Right forelimb (tissue), 1 donor: ENCODE measurements around the gene AP1S3.
"Not testable (repeated sequence)": the region's sequence is repeated elsewhere in the genome, so short reads cannot be mapped to it uniquely, and the experiment has no call there.

Experiments
- DNase-seq: peaks from one replicate; pipeline ENCODE4 v3.0.0-alpha.2; 2018

Gene AP1S3

DNA sequence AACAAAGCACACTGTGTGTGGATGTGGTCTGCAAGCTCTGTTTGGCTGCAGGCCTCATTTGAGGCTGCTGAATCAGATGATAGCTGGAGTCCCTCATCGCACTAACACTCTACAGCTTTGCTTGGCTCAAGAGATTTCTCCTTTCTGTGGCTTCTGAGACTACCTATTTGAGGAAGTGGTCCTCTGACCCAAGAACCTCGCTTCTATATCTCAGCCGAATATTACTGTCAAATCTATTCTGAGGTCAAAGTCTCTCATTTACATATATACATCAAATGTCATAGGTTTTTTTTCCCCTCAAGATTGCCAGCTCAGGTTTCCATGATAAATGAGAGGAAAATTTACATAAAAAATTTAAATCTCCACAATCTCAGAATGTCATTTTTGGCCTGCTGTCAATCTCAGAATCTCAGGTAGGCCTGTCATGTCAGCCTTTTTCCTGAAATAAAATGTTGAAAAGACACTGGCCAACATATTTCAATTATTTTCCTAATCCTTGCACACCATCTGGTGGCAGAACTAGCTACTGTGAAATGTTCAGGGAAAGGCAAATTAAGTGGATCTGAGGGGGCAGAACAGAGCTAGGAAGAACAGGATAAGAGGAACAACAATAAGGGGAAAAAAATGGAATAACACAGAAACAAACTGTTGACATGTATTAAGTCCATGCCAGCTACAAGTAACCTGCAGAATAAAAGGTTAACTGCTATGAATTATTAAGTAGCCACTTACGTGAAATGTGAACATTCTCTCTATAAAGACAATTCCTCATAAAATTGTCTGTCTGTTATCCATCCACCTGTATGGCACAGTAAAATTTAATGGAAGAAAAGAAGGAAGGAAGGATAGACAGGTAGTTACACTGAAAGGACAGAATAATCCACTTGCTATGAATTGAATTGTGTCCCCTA is 39.3 kb downstream of the AP1S3 start:
- DNase-seq = no peak

DNA sequence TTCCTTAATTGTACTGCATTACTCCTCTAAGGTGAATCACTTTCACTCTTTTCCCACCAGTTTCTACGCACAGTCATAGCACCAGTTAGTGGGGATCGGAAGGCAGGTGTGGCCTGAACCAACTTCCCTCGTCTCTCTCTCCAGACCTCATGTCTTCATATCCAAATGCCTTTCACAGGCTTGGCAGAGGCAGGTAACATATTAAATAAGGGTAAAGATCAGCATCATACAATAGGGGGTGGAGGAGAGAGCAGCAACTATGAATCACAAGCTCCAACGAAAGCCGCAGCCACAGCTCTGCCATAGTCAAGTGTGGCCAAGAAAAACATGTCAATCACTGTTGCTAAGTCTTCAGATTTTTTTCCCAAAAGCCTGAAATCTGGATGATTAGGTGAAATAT is 40.3 kb downstream of the AP1S3 start:
- no peak for DNase-seq

DNA sequence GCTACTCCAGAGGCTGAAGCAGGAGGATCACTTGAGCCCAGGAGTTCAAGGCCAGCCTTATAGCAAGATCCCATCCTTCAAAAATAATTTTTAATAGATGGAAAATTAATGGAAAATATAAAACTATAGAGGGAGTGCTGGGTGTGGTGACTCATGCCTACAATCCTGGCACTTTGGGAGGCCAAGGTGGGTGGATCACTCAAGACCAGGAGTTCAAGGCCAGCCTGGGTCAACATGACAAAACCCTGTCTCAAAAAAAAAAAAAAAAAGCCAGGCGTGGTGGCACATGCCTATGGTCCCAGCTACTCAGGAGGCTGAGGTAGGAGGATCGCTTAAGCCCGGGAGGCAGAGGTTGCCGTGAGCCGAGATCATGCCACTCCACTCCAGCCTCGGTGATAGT is 48.0 kb downstream of the AP1S3 start:
- DNase-seq = no peak

GRCh38 chr2:223788826-223789225 is 48.6 kb downstream of the AP1S3 start:
- DNase-seq = no peak

- DNase-seq = not testable (repeated sequence)
Observed at GRCh38 chr2:223788106-223788505, 49.3 kb downstream of the AP1S3 start.

DNA sequence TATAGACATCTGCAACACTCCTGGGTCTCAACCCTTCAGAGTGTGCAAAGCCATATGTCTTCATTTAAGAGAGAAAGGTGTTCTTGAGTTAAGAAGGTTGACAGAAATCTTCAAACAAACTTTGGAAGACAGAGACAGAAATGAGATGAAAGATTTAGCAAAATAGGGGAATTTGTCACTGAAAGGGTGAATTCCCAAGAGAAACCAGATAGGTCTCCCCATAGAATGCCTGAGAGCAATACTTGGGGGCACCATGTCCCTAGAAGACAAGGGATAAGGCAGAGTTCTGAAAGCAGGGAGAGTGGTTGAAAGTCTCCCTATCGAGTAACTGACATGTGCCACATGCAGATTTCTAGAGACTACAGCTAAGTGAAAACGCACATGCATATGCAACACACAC is 50.0 kb downstream of the AP1S3 start:
- no peak for DNase-seq

DNA sequence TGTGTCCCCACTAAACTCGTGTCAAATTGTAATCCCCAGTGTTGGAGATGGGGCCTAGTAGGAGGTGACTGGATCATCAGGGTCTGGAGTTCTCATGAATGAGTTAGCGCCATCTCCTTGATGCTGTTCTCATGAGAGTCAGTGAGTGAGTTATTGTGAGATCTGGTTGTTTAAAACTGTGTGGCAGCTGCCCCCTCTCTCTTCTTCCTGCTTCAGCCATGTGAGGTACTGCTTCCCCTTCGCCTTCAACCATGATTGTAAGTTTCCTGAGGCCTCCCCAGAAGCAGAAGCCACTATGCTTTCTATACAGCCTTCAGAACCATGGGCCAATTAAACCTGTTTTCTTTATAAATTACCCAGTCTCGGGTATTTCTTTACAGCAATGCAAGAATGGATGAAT is 50.4 kb downstream of the AP1S3 start:
- DNase-seq = no peak

DNA sequence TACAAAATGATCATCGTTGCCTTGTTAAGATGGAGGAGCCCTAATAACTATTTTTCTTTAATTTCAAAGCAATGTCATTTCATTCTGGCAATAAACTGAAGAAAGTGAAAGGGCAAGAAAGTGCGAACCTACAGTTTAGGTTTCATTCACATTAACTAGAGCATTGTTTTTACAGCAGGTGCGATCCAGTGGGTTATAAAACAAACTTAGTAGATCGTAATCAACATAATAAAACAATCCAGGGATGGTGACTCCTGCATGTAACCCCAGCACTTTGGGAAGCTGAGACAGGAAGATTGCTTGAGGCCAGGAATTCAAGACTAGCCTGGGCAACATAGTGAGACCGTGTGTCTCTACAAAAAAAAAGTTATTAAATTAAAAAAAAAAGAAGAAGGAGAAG is 51.1 kb downstream of the AP1S3 start:
- no peak for DNase-seq

GRCh38 chr2:223784221-223784772 is 53.1 kb downstream of the AP1S3 start:
- no peak for DNase-seq

GRCh38 chr2:223782629-223783028 is 54.8 kb downstream of the AP1S3 start:
- DNase-seq = no peak

DNA sequence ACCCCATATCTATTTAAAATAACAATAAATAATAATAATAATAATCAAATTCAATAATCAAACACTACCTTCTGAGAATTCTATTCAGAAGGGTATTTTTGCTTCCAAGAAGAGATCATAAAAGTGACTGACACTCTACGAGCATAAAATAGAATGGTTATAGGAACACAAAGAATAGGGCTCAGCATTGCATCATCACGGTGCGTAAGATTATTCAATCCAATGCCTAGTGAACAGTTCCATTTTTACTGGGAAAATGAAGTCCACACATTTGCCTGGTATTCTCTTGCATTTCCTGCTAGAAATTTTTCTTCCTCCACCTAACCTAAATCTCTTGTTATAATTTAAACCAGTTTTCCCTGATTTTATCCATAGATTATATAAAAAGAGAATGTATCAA is 55.8 kb downstream of the AP1S3 start:
- no peak for DNase-seq

DNA sequence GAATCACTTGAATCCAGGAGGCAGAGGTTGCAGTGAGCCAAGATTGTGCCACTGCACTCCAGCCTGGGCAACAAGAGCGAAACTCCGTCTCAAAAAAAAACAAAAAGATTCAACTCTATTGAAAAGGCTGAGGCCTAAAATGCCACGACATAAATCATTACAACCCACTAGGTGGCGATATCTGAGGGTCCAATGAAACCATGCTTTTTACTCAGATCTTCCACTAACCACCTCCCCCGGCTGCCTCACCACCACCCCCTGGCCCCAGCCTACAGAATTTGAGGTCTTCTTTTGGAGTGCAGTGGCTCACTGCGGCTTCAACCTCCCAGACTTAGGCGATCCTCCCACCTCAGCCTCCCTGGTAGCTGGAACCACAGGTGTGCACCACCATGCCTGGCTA is 57.5 kb downstream of the AP1S3 start:
- DNase-seq = no peak

DNA sequence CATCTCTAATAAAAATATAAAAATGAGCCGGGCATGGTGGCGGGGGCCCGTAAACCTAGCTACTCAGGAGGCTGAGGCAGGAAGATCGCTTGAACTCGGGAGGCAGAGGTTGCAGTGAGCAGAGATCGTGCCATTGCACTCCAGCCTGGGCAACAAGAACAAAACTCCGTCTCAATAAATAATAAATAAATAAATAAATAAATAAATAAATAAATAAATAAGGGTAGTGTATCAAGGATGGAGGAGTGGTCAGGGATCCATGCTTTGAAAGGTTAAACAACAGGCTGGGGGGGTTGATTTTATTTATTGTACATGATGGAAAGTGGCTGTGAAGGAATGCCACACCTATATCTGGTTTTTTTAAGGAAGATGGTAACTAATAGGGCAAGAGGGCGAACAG is 63.2 kb downstream of the AP1S3 start:
- DNase-seq = no peak

GRCh38 chr2:223772363-223772762 is 65.0 kb downstream of the AP1S3 start:
- no peak for DNase-seq

DNA sequence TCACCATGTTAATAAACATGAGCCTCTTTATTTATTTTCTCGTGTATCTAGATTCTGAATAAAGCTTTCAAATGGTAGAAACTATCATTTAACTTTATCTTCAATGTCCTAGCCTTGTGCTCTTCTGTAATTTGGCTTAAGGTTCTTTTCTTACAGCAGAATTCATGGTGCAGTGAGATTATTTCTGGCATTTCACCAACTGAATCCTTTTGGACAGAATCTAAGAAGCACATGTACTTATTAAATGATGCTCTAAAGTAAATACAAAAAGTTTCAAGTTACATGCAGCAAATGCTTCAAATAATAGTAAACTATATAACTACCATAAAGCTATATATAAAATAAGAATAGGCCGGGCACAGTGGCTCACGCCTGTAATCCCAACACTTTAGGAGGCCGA is 65.9 kb downstream of the AP1S3 start:
- DNase-seq = no peak

DNA sequence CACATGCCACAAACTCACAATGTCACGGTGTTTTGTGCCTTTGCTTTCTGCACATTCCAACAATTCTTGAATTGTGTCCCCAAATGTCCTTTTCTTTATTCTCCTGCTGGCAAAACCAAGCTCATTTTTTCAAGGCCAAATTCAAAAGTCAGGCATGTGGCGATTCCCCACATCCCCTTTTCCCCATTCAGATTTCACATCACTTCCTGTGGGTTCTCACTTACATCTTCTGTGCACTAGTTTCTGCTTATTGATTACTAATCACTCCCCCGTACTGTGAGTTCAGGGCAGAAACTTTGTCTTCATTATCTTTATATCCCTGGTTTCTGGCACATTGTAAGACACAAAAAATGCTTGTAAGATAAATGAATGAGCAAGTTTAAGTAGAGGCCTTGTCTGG is 69.2 kb downstream of the AP1S3 start:
- no peak for DNase-seq

DNA sequence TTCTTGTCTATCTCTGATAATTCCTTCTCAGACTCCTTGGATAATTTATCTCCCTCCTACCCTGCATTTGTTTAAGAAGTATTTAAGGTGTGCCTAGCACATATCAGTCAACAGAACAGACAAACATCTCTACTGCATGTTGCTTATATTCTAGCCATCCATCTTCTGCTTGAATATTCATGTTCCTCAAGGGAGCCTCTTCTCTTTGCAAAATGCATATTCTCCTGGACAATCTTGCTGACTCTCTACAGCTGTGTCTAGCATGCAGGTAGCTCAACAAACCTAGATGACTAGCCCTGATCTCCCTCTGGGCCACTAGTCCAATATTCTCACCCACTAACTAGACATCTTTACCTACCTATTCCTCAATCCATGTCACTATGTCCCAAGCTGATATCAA is 70.0 kb downstream of the AP1S3 start:
- no peak for DNase-seq

GRCh38 chr2:223765221-223765785 is 72.1 kb downstream of the AP1S3 start:
- no peak for DNase-seq

DNA sequence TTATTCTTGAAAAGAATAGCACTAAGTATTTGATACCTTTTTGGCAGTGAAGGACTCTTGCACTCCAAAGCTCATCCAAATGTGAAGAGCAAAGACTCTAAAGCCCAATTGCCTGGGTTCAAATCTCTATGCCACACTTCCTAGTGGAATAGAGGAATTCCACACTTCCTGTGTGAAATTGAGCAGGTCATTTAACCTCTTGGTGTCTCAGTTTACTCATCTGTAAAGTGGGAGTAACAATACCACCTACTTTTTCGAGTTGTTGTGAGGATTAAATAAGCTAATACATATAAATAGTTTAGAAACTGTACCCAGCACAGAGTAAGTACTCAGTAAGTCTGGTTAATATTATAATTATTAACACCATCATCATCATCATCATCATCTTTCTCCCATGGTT is 72.6 kb downstream of the AP1S3 start:
- no peak for DNase-seq

GRCh38 chr2:223762853-223763252 is 74.5 kb downstream of the AP1S3 start:
- DNase-seq = no peak

DNA sequence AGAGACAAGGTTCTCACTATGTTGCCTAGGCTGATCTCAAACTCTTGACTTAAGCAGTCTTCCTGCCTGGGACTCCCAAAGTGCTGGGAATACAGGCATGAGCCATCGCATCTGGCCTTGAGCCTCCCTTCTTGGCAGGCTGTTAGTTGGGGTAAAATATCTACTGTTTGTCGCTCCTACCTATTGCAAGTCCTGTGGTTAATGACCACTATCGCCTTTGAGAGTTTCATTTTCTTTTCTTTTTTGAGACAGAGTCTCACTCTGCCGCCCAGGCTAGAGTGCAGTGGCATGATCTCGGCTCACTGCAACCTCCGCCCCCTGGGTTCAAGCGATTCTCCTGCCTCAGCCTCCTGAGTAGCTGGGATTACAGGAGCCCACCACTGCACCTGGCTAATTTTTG is 75.6 kb downstream of the AP1S3 start:
- DNase-seq = not testable (repeated sequence)

GRCh38 chr2:223760838-223761502 is 76.4 kb downstream of the AP1S3 start:
- no peak for DNase-seq

GRCh38 chr2:223759569-223760430 is 77.6 kb downstream of the AP1S3 start:
- no peak for DNase-seq
